HepG2 (cell line): ENCODE data around the gene CCDC77. TPM values are rescaled to one million over a fixed set of nuclear protein-coding genes. Genes with fewer than 3 reads are reported as not detected.

Experiments used
- CBFB ChIP-seq: sonication (generic); formaldehyde crosslinking; IDR thresholded peaks from 2 replicates; pipeline ENCODE4 v1.4.0; 2020; ENCODE audit warnings: missing genetic modification reagents
- KAT7 ChIP-seq: IDR thresholded peaks from 2 replicates; pipeline ENCODE4 v1.6.1; 2018; ENCODE audit warnings: borderline replicate concordance, missing compliant biosample characterization
- KDM5B ChIP-seq: sonication (generic); formaldehyde crosslinking; IDR thresholded peaks from 2 replicates; pipeline ENCODE4 v1.4.0; 2020; ENCODE audit warnings: missing genetic modification reagents, mild to moderate bottlenecking, borderline replicate concordance
- MIER2 ChIP-seq: IDR thresholded peaks from 2 replicates; pipeline ENCODE4 v1.6.1; 2016; ENCODE audit warnings: missing biosample characterization, missing genetic modification reagents
- NCOA5 ChIP-seq: sonication (generic); formaldehyde crosslinking; IDR thresholded peaks from 2 replicates; pipeline ENCODE4 v1.4.0; 2020; ENCODE audit warnings: missing genetic modification reagents
- NFRKB ChIP-seq: fragments of 450-650 bp; IDR thresholded peaks from 2 replicates; pipeline ENCODE4 v1.6.1; 2017
- NR2C2 ChIP-seq: sonication (generic); formaldehyde crosslinking; IDR thresholded peaks from 2 replicates; pipeline ENCODE4 v1.4.0; 2020; ENCODE audit warnings: missing genetic modification reagents, mild to moderate bottlenecking, moderate library complexity, borderline replicate concordance
- PLRG1 ChIP-seq: fragments of 450-650 bp; conservative IDR thresholded peaks from 2 replicates; pipeline ENCODE4 v1.6.1; 2016
- PRDM15 ChIP-seq: sonication (generic); formaldehyde crosslinking; IDR thresholded peaks from 2 replicates; pipeline ENCODE4 v1.4.0; 2020; ENCODE audit warnings: missing genetic modification reagents
- RELA ChIP-seq: sonication (generic); formaldehyde crosslinking; IDR thresholded peaks from 2 replicates; pipeline ENCODE4 v1.4.0; 2020; ENCODE audit warnings: missing genetic modification reagents
- RXRB ChIP-seq: IDR thresholded peaks from 2 replicates; pipeline ENCODE4 v1.6.1; 2016; ENCODE audit warnings: borderline replicate concordance, missing genetic modification reagents, missing compliant biosample characterization
- SMAD9 ChIP-seq: sonication (generic); formaldehyde crosslinking; IDR thresholded peaks from 2 replicates; pipeline ENCODE4 v1.5.1; 2020; ENCODE audit warnings: mild to moderate bottlenecking, missing genetic modification reagents
- SRSF9 ChIP-seq: fragments of 200-400 bp; formaldehyde crosslinking; IDR thresholded peaks from 2 replicates; pipeline ENCODE4 v1.6.1; 2018; ENCODE audit warnings: borderline replicate concordance, mild to moderate bottlenecking, low read depth, low read length; ENCODE audit not compliant: insufficient read depth, poor library complexity, severe bottlenecking
- TRIM24 ChIP-seq: sonication (generic); formaldehyde crosslinking; IDR thresholded peaks from 2 replicates; pipeline ENCODE4 v1.8.0; 2022; ENCODE audit warnings: mild to moderate bottlenecking, missing genetic modification reagents
- ZFP90 ChIP-seq: sonication (generic); formaldehyde crosslinking; IDR thresholded peaks from 2 replicates; pipeline ENCODE4 v1.8.0; 2022; ENCODE audit warnings: missing genetic modification reagents, mild to moderate bottlenecking, inconsistent platforms, borderline replicate concordance
- ZMYM2 ChIP-seq: sonication (generic); formaldehyde crosslinking; IDR thresholded peaks from 2 replicates; pipeline ENCODE4 v1.8.0; 2022; ENCODE audit warnings: mild to moderate bottlenecking, missing genetic modification reagents
- ZNF543 ChIP-seq: sonication (generic); formaldehyde crosslinking; IDR thresholded peaks from 2 replicates; pipeline ENCODE4 v1.4.0; 2020; ENCODE audit warnings: mild to moderate bottlenecking, missing genetic modification reagents
- ZNF552 ChIP-seq: sonication (generic); formaldehyde crosslinking; IDR thresholded peaks from 2 replicates; pipeline ENCODE4 v1.9.0; 2022; ENCODE audit warnings: missing genetic modification reagents, mild to moderate bottlenecking, borderline replicate concordance
- ZNF687 ChIP-seq: sonication (generic); formaldehyde crosslinking; IDR thresholded peaks from 2 replicates; pipeline ENCODE4 v1.5.1; 2020; ENCODE audit warnings: mild to moderate bottlenecking, missing genetic modification reagents, moderate library complexity
- ZNF703 ChIP-seq: sonication (generic); formaldehyde crosslinking; IDR thresholded peaks from 2 replicates; pipeline ENCODE4 v1.5.1; 2020; ENCODE audit warnings: missing genetic modification reagents, mild to moderate bottlenecking, moderate library complexity, borderline replicate concordance
- ZNF761 ChIP-seq: sonication (generic); formaldehyde crosslinking; conservative IDR thresholded peaks from 2 replicates; pipeline ENCODE4 v1.4.0; 2020; ENCODE audit warnings: mild to moderate bottlenecking, missing genetic modification reagents
- ZZZ3 ChIP-seq: sonication (generic); formaldehyde crosslinking; IDR thresholded peaks from 2 replicates; pipeline ENCODE4 v1.4.0; 2020; ENCODE audit warnings: missing genetic modification reagents, mild to moderate bottlenecking, borderline replicate concordance
- polyA plus RNA-seq, 8 experiments: library from polyadenylated mRNA; depleted of rRNA in 3 of 8; stranded (reverse) in 7 of 8; unstranded in 1 of 8; fragments of >200 nt; fragmentation: Illumina TruSeq in 4 of 8; extraction: Trizol in 4 of 8; gene quantifications; 2 replicates each; pipeline versions ENCODE4 v1.2.1 to v1.2.3, GENCODE V29; 2011 to 2016; ENCODE audit warnings: low read depth in 4 of 8, missing spikeins in 1 of 8, mixed read lengths in 1 of 8; ENCODE audit not compliant: insufficient read depth in 1 of 8
- total RNA-seq, 5 experiments: library from RNA; depleted of rRNA; stranded (reverse); fragments of >200 nt; fragmentation: Illumina TruSeq; extraction: Trizol; gene quantifications; 2 replicates each; pipeline ENCODE4 v1.2.3, GENCODE V29; 2016; ENCODE audit warnings: low read depth in 1 of 5

The CCDC77 gene
- total and polyA plus RNA-seq, 2 of the 13 experiments (the other 11 are each of a cell fraction or from before 2014, with no cell fraction given): 6.4 to 16.4 TPM

GRCh38 chr12:389142-390096 lies 12.0 kb upstream of the CCDC77 start, which contains the start of gene KDM5A (continued):
- TF ChIP-seq RXRB (CRISPR knock-in tag) (no peak), NR2C2 (CRISPR knock-in tag) (peak; percentile 99), ZZZ3 (CRISPR knock-in tag) (no peak; the same call in 1 of the 2 replicates), ZNF761 (CRISPR knock-in tag) (no peak), ZMYM2 (CRISPR knock-in tag) (no peak), CBFB (CRISPR knock-in tag) (peak; percentile 54; the same call in 1 of the 2 replicates), ZNF552 (CRISPR knock-in tag) (no peak), ZNF703 (CRISPR knock-in tag) (no peak), KAT7 (peak; percentile 95), NFRKB (no peak), TRIM24 (CRISPR knock-in tag) (no peak), SMAD9 (CRISPR knock-in tag) (0 out of 2 replicates have a peak, but pooled peaks have one; percentile 40), ZNF687 (peak; percentile 84), PLRG1 (no peak), ZFP90 (CRISPR knock-in tag) (no peak), PRDM15 (CRISPR knock-in tag) (0 out of 2 replicates have a peak, but pooled peaks have one; percentile 33), RELA (CRISPR knock-in tag) (no peak), MIER2 (CRISPR knock-in tag) (0 out of 2 replicates have a peak, but pooled peaks have one; percentile 13), ZNF543 (CRISPR knock-in tag) (no peak), NCOA5 (CRISPR knock-in tag) (no peak), SRSF9 (no peak), KDM5B (CRISPR knock-in tag) (peak; percentile 77; the same call in 1 of the 2 replicates)
